CD8-positive, alpha-beta memory T cell (primary cell): ENCODE results near the gene PLXNA2. TPM values are rescaled to one million over a fixed set of nuclear protein-coding genes. Genes with fewer than 3 reads are reported as not detected.

Experiments
- CTCF ChIA-PET: fragments of 350-600 bp; sonication (Branson Sonifier 250); formaldehyde crosslinking; loops from one replicate; lab custom pipeline; 2021; ENCODE audit warnings: antibody characterized with exemption; lab: Charles Lee
- POLR2A ChIA-PET: fragments of 350-600 bp; sonication (Branson Sonifier 250); formaldehyde crosslinking; loops from one replicate; lab custom pipeline; 2021; ENCODE audit warnings: antibody characterized with exemption; lab: Charles Lee
- DNase-seq, 5 donors: peaks; one replicate each; pipeline versions ENCODE4 v3.0.0 to v3.0.0-alpha.2; 2020 to 2022; ENCODE audit warnings: mixed read lengths in 1 of 5
- H3K27ac ChIP-seq: one replicate; pipeline ENCODE4 v1.7.0; 2013; ENCODE audit warnings: low read depth, mild to moderate bottlenecking, low read length, moderate library complexity
- H3K27me3 ChIP-seq: 2 replicates; pipeline ENCODE4 v1.7.0; 2013; ENCODE audit warnings: low read length, mild to moderate bottlenecking; ENCODE audit not compliant: insufficient read depth, poor library complexity, severe bottlenecking
- H3K36me3 ChIP-seq: 2 replicates; pipeline ENCODE4 v1.7.0; 2013; ENCODE audit warnings: mild to moderate bottlenecking, low read length, moderate library complexity; ENCODE audit not compliant: insufficient read depth
- H3K4me1 ChIP-seq: 2 replicates; pipeline ENCODE4 v1.7.0; 2013; ENCODE audit warnings: mild to moderate bottlenecking, low read length, moderate library complexity; ENCODE audit not compliant: insufficient read depth
- H3K4me3 ChIP-seq: 2 replicates; pipeline ENCODE4 v1.7.0; 2013; ENCODE audit warnings: mild to moderate bottlenecking, low read length
- H3K9me3 ChIP-seq: 2 replicates; pipeline ENCODE4 v1.7.0; 2013; ENCODE audit warnings: mild to moderate bottlenecking, low read length
- H3K27ac Mint-ChIP-seq, 8 donors: one replicate each; pipeline ENCODE4 v1.8.0; 2020 to 2021; ENCODE audit warnings: mixed read lengths in 8 of 8, mild to moderate bottlenecking in 6 of 8, inconsistent platforms in 3 of 8, moderate library complexity in 3 of 8
- H3K27me3 Mint-ChIP-seq, 2 donors: one replicate each; pipeline ENCODE4 v1.8.0; 2020 to 2021; ENCODE audit warnings: mixed read lengths in 2 of 2, mild to moderate bottlenecking in 1 of 2, moderate library complexity in 1 of 2
- H3K36me3 Mint-ChIP-seq, 3 donors: one replicate each; pipeline ENCODE4 v1.8.0; 2020 to 2021; ENCODE audit warnings: mixed read lengths in 3 of 3, inconsistent platforms in 1 of 3, mild to moderate bottlenecking in 1 of 3
- H3K4me1 Mint-ChIP-seq, 3 donors: one replicate each; pipeline ENCODE4 v1.8.0; 2020 to 2021; ENCODE audit warnings: mixed read lengths in 3 of 3, inconsistent platforms in 1 of 3, mild to moderate bottlenecking in 1 of 3
- H3K4me3 Mint-ChIP-seq, 7 donors: one replicate each; pipeline ENCODE4 v1.8.0; 2020 to 2021; ENCODE audit warnings: mixed read lengths in 7 of 7, mild to moderate bottlenecking in 6 of 7, moderate library complexity in 4 of 7, inconsistent platforms in 2 of 7
- H3K9me3 Mint-ChIP-seq, 5 donors: one replicate each; pipeline ENCODE4 v1.8.0; 2020 to 2022; ENCODE audit warnings: mixed read lengths in 5 of 5, mild to moderate bottlenecking in 3 of 5, moderate library complexity in 2 of 5, inconsistent platforms in 1 of 5
- polyA plus RNA-seq: library from polyadenylated mRNA; unstranded; fragments of 300-500 nt; fragmentation: Illumina TruSeq; gene quantifications from one replicate; pipeline ENCODE4 v1.2.3, GENCODE V29; 2021
- total RNA-seq, 2 experiments: library from RNA; stranded (reverse); gene quantifications; one replicate each; pipeline ENCODE4 v1.2.3, GENCODE V29; 2021

The PLXNA2 gene
- total and polyA plus RNA-seq, 3 experiments from 2014 or later = 0.75 to 1.1 (median 1.0) TPM

GRCh38 chr1:208058267-208058666 is 185.9 kb downstream of the PLXNA2 start:
- no peak overlapping the region for H3K27ac ChIP-seq
- H3K9me3 ChIP-seq = no peaks in the 10 kb centered on the region
- H3K27me3 ChIP-seq = no peaks in the 10 kb centered on the region
- H3K4me1 ChIP-seq = no peaks in the 10 kb centered on the region
- H3K27ac Mint-ChIP-seq = no peak overlapping the region
- H3K4me3 Mint-ChIP-seq = no peak overlapping the region
- no peak for DNase-seq
- ChIA-PET POLR2A (no interaction called here), CTCF (no interaction called here)
- peaks cover 7 to 8% of the 10 kb centered on the region in 2 donors for H3K27me3 Mint-ChIP-seq
- no peaks in the 10 kb centered on the region for H3K9me3 Mint-ChIP-seq
- H3K36me3 Mint-ChIP-seq = peaks cover 0 to 2% (median 0%) of the 10 kb centered on the region in 3 donors
- H3K36me3 ChIP-seq = no peaks in the 10 kb centered on the region
- H3K4me3 ChIP-seq = no peak overlapping the region
- no peaks in the 10 kb centered on the region for H3K4me1 Mint-ChIP-seq

DNA sequence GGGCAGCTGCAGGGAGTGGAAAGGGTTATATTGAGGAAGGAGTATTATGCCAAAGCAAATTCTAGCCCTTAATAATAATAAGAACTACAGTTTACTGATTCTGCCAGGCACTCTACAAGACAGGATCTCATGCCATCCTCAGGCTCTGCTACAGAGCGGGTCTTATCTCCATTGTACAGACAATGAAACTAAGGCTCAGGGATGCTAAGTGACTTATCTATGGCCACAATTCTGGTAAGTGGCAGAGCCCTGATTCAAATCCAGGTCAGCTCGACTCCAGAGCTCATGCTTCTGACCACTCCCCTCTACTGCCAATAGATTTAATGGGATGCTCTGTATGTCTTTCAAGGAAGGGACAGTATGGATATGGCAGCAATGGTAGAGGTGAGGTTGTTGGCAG is 187.1 kb downstream of the PLXNA2 start:
- no peak overlapping the region for H3K27ac Mint-ChIP-seq
- no peak for DNase-seq
- peaks cover 0 to 2% (median 0%) of the 10 kb centered on the region in 3 donors for H3K36me3 Mint-ChIP-seq
- no peaks in the 10 kb centered on the region for H3K36me3 ChIP-seq
- no peaks in the 10 kb centered on the region for H3K4me1 Mint-ChIP-seq
- H3K27me3 Mint-ChIP-seq = peaks cover 7 to 8% of the 10 kb centered on the region in 2 donors
- H3K27me3 ChIP-seq = no peaks in the 10 kb centered on the region
- no peaks in the 10 kb centered on the region for H3K9me3 Mint-ChIP-seq
- H3K4me1 ChIP-seq = no peaks in the 10 kb centered on the region
- no peak overlapping the region for H3K4me3 ChIP-seq
- H3K4me3 Mint-ChIP-seq = no peak overlapping the region
- CTCF ChIA-PET = no interaction called here
- POLR2A ChIA-PET = no interaction called here
- no peaks in the 10 kb centered on the region for H3K9me3 ChIP-seq
- no peak overlapping the region for H3K27ac ChIP-seq

GRCh38 chr1:208055535-208055934 is 188.6 kb downstream of the PLXNA2 start:
- Mint-ChIP-seq H3K27ac (no peak overlapping the region), H3K4me3 (no peak overlapping the region), H3K4me1 (no peaks in the 10 kb centered on the region), H3K27me3 (peaks cover 8 to 11% of the 10 kb centered on the region in 2 donors), H3K36me3 (peaks cover 0 to 2% (median 0%) of the 10 kb centered on the region in 3 donors), H3K9me3 (no peaks in the 10 kb centered on the region)
- DNase-seq = no peak
- no peak overlapping the region for H3K27ac ChIP-seq
- H3K4me3 ChIP-seq = no peak overlapping the region
- ChIA-PET CTCF (interaction anchor here (1.0 kb wide), 1 partner anchor 20 kb away, joined by 3 read pairs; no protein-coding TSS in a partner anchor), POLR2A (no interaction called here)
- no peaks in the 10 kb centered on the region for H3K4me1 ChIP-seq
- no peaks in the 10 kb centered on the region for H3K27me3 ChIP-seq
- H3K9me3 ChIP-seq = no peaks in the 10 kb centered on the region
- H3K36me3 ChIP-seq = no peaks in the 10 kb centered on the region

GRCh38 chr1:208054911-208055379 is 189.2 kb downstream of the PLXNA2 start:
- peaks cover 7 to 11% of the 10 kb centered on the region in 2 donors for H3K27me3 Mint-ChIP-seq
- ChIA-PET POLR2A (no interaction called here), CTCF (interaction anchor here (1.0 kb wide), 1 partner anchor 21 kb away, joined by 3 read pairs; no protein-coding TSS in a partner anchor)
- peaks cover 0 to 2% (median 0%) of the 10 kb centered on the region in 3 donors for H3K36me3 Mint-ChIP-seq
- H3K27ac ChIP-seq = no peak overlapping the region
- H3K4me3 Mint-ChIP-seq = no peak overlapping the region
- no peak overlapping the region for H3K4me3 ChIP-seq
- H3K9me3 ChIP-seq = no peaks in the 10 kb centered on the region
- H3K4me1 Mint-ChIP-seq = no peaks in the 10 kb centered on the region
- DNase-seq = no peak
- H3K27ac Mint-ChIP-seq = no peak overlapping the region
- H3K9me3 Mint-ChIP-seq = no peaks in the 10 kb centered on the region
- no peaks in the 10 kb centered on the region for H3K27me3 ChIP-seq
- H3K4me1 ChIP-seq = no peaks in the 10 kb centered on the region
- H3K36me3 ChIP-seq = no peaks in the 10 kb centered on the region

- no peak for DNase-seq
- no peak overlapping the region for H3K27ac Mint-ChIP-seq
Observed at GRCh38 chr1:208054485-208054884, 189.7 kb downstream of the PLXNA2 start.

DNA sequence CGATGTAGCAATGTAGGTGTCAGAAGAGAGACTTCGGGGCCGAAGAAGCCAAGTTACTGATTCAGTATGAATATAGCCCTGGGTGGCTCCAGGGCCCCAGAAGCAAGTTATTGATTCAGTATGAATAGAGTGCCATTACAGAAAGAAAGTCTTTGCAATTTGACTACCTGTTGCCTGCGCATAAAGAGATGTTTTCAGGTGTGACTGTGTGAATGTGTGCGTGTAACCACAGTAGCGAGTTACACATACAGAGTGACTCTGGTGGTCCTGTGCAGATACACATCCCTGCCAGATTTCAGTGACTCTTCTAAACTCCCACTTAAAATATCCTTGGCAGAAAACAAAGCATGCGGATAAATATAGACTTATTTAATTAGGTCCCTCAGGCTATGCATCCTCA is 190.5 kb downstream of the PLXNA2 start:
- no peak overlapping the region for H3K27ac Mint-ChIP-seq
- no peak for DNase-seq
- no peak overlapping the region for H3K4me3 Mint-ChIP-seq
- Histone ChIP-seq H3K9me3 (no peaks in the 10 kb centered on the region), H3K4me3 (no peak overlapping the region), H3K27me3 (no peaks in the 10 kb centered on the region), H3K36me3 (no peaks in the 10 kb centered on the region), H3K4me1 (no peaks in the 10 kb centered on the region), H3K27ac (no peak overlapping the region)
- peaks cover 0 to 2% (median 0%) of the 10 kb centered on the region in 3 donors for H3K36me3 Mint-ChIP-seq
- no peaks in the 10 kb centered on the region for H3K4me1 Mint-ChIP-seq
- no peaks in the 10 kb centered on the region for H3K9me3 Mint-ChIP-seq
- ChIA-PET POLR2A (no interaction called here), CTCF (no interaction called here)
- peaks cover 6 to 7% of the 10 kb centered on the region in 2 donors for H3K27me3 Mint-ChIP-seq

More at GRCh38 chr1:208054485-208054884, 189.7 kb downstream of the PLXNA2 start:
- H3K4me3 Mint-ChIP-seq = no peak overlapping the region
- no peak overlapping the region for H3K4me3 ChIP-seq
- H3K4me1 Mint-ChIP-seq = no peaks in the 10 kb centered on the region
- POLR2A ChIA-PET = no interaction called here
- no peaks in the 10 kb centered on the region for H3K9me3 ChIP-seq
- peaks cover 7 to 9% of the 10 kb centered on the region in 2 donors for H3K27me3 Mint-ChIP-seq
- no peaks in the 10 kb centered on the region for H3K27me3 ChIP-seq
- no peaks in the 10 kb centered on the region for H3K9me3 Mint-ChIP-seq
- H3K36me3 ChIP-seq = no peaks in the 10 kb centered on the region
- H3K4me1 ChIP-seq = no peaks in the 10 kb centered on the region
- peaks cover 0 to 2% (median 0%) of the 10 kb centered on the region in 3 donors for H3K36me3 Mint-ChIP-seq
- CTCF ChIA-PET = interaction anchor here (1.0 kb wide), 1 partner anchor 21 kb away, joined by 3 read pairs; no protein-coding TSS in a partner anchor
- no peak overlapping the region for H3K27ac ChIP-seq

- POLR2A ChIA-PET = no interaction called here
- no peak overlapping the region for H3K4me3 Mint-ChIP-seq
- CTCF ChIA-PET = no interaction called here
Observed at GRCh38 chr1:208052926-208053407, 191.2 kb downstream of the PLXNA2 start.

DNA sequence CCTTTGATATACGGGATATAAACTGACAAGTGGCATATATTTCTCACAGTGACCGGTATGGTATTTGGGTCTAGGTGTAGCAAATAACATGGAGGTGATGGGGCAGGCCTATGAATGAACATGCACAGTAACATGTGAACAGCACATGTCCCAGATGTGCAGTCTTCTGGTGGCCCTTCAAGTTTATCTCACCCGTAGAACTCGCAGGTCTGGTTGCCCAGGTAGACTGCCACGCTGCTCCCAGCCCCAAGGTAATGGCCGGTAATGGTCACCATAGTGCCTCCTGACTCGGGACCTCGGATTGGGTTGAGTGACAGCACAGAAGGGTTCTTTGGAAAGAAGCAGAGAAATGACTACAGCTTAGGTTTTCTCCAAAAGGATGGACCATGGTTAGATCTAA is 192.0 kb downstream of the PLXNA2 start:
- Histone ChIP-seq H3K4me3 (no peak overlapping the region), H3K9me3 (no peaks in the 10 kb centered on the region), H3K27me3 (no peaks in the 10 kb centered on the region), H3K36me3 (no peaks in the 10 kb centered on the region), H3K27ac (no peak overlapping the region), H3K4me1 (no peaks in the 10 kb centered on the region)
- POLR2A ChIA-PET = no interaction called here
- H3K36me3 Mint-ChIP-seq = peaks cover 0 to 2% (median 0%) of the 10 kb centered on the region in 3 donors
- H3K27me3 Mint-ChIP-seq = peaks cover 6 to 7% of the 10 kb centered on the region in 2 donors
- CTCF ChIA-PET = no interaction called here
- no peak for DNase-seq
- no peaks in the 10 kb centered on the region for H3K9me3 Mint-ChIP-seq
- no peak overlapping the region for H3K4me3 Mint-ChIP-seq
- no peaks in the 10 kb centered on the region for H3K4me1 Mint-ChIP-seq
- H3K27ac Mint-ChIP-seq = no peak overlapping the region

More at GRCh38 chr1:208052926-208053407, 191.2 kb downstream of the PLXNA2 start:
- no peaks in the 10 kb centered on the region for H3K27me3 ChIP-seq
- no peaks in the 10 kb centered on the region for H3K4me1 Mint-ChIP-seq
- no peaks in the 10 kb centered on the region for H3K4me1 ChIP-seq
- H3K27ac Mint-ChIP-seq = no peak overlapping the region
- H3K27me3 Mint-ChIP-seq = peaks cover 6 to 7% of the 10 kb centered on the region in 2 donors
- no peak overlapping the region for H3K27ac ChIP-seq
- no peaks in the 10 kb centered on the region for H3K36me3 ChIP-seq
- no peaks in the 10 kb centered on the region for H3K9me3 Mint-ChIP-seq
- DNase-seq = no peak
- H3K36me3 Mint-ChIP-seq = peaks cover 0 to 2% (median 0%) of the 10 kb centered on the region in 3 donors
- no peaks in the 10 kb centered on the region for H3K9me3 ChIP-seq
- no peak overlapping the region for H3K4me3 ChIP-seq
